Measurements from ENCODE around the gene RRP8. TPM values are rescaled to one million over a fixed set of nuclear protein-coding genes. Genes with fewer than 3 reads are reported as not detected.

The RRP8 gene
- total RNA-seq, 1 donor from 2014 or later: 14.6 TPM

DNA sequence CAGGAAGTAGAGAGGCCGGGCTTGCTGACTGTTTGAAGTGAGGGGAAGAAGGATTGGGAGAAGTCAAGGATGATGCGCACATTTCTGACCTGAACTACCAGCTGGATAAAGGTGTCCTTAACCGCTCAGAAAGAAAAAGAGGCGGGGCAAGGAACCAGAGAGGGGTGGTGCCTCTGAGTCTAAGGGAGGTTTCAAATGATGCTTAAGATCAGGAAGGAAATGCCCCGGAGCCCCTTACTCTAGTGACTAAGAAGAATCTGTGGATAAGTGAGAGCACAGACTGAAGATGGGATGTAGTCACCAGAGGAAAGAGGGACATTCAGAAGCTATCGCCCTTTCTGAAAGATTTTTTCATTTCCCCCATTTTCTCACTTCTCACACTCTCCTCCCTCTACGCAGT, 39.5 kb upstream of the RRP8 start:
- Mint-ChIP-seq H3K4me1 (ENCODE audit: unreplicated experiment) (peaks cover 11% of the 10 kb centered on the region), H3K36me3 (ENCODE audit: low read depth, unreplicated experiment) (peaks cover 9% of the 10 kb centered on the region), H3K4me3 (ENCODE audit: unreplicated experiment) (no peak overlapping the region), H3K9me3 (ENCODE audit: unreplicated experiment) (no peaks in the 10 kb centered on the region), H3K27ac (ENCODE audit: unreplicated experiment) (no peak overlapping the region), H3K27me3 (ENCODE audit: unreplicated experiment) (no peaks in the 10 kb centered on the region)
- no peak for DNase-seq (ENCODE audit: low spot score)
- TF ChIP-seq, protein P1, sequence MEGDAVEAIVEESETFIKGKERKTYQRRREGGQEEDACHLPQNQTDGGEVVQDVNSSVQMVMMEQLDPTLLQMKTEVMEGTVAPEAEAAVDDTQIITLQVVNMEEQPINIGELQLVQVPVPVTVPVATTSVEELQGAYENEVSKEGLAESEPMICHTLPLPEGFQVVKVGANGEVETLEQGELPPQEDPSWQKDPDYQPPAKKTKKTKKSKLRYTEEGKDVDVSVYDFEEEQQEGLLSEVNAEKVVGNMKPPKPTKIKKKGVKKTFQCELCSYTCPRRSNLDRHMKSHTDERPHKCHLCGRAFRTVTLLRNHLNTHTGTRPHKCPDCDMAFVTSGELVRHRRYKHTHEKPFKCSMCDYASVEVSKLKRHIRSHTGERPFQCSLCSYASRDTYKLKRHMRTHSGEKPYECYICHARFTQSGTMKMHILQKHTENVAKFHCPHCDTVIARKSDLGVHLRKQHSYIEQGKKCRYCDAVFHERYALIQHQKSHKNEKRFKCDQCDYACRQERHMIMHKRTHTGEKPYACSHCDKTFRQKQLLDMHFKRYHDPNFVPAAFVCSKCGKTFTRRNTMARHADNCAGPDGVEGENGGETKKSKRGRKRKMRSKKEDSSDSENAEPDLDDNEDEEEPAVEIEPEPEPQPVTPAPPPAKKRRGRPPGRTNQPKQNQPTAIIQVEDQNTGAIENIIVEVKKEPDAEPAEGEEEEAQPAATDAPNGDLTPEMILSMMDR (IDR thresholded peaks at IDR 0.05; ENCODE audit: unreplicated experiment): no peak

DNA sequence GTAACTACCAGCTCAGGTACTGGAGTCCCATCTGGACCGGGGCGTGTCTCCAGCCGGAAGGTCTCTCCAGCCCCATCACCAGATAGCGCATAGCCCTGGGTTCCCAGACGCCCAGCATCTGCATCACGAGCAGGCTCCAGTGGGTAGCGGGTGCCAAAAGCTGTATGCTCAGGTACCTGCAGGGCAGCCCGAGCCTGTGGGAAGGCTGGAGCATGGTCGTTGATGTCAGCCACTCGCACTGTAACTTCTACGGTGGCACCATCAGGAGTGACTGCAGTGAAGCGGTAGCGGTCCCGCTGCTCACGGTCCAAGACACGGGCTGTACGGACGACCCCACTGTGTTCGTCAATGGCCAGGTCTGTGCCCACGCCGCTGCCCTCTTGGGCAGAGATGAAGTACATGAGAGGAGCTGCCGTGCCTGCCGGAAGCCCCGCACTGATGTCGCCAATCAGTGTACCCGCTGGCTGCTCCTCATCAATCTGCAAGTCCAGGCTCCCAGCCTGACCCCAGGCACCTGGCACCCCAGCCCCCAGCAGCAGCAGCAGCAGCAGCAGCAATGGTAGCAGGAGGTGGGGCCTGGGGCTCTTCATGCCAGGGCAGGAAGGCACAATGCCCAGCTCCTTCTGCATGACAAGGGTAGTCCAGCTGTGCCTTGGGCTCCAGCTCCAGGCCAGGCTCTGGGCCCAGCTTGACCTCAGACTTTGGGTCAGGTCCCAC, 37.7 kb upstream of the RRP8 start:
- TF ChIP-seq, protein P1 (IDR thresholded peaks at IDR 0.05; ENCODE audit: unreplicated experiment): no peak
- Mint-ChIP-seq H3K4me3 (ENCODE audit: unreplicated experiment) (no peak overlapping the region), H3K36me3 (ENCODE audit: low read depth, unreplicated experiment) (peaks cover 9% of the 10 kb centered on the region), H3K9me3 (ENCODE audit: unreplicated experiment) (no peaks in the 10 kb centered on the region), H3K27ac (ENCODE audit: unreplicated experiment) (no peak overlapping the region), H3K27me3 (ENCODE audit: unreplicated experiment) (no peaks in the 10 kb centered on the region), H3K4me1 (ENCODE audit: unreplicated experiment) (peaks cover 11% of the 10 kb centered on the region)
- no peak for DNase-seq (ENCODE audit: low spot score)

DNA sequence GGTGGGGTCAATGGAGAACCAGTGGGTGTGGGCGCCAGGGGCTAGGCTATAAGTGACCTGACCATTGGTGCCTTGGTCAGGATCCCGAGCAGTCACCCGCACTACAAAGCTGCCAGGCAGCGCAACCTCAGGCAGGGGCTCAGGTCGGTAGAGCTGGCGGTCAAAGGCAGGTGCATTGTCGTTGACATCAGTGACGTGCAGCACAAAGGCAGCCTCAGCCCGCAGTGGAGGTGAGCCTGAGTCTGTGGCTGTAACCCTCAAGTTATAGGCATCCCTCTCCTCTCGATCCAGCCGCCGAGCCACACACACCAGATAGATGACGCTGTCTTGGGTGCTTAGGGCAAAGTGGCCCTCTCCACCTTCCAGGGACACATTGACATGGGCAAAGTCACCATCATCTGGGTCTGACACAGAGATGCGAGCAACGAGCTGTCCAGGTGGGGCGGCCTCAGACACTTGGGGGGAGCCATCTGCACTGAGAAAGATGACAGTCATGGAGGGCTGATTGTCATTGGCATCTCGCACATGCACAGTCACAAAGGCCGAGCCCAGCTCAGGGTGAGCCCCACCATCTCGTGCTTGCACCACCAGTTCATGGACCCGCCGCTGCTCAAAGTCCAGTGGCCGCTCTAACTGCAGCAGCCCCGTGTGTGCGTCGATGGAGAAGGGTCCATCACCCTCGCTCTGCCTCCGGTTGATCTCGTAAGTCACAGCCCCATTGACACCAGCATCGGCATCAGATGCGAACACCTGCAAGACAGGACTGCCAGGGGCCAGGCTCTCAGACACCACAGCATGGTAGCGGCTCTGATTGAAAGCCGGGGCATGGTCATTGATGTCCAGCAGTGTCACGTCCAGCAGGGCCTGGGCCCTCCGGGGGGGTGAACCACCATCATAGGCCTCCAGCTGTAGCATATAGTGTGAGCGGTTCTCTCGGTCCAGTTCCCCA, 36.9 kb upstream of the RRP8 start:
- DNase-seq (ENCODE audit: low spot score): no peak
- Mint-ChIP-seq H3K4me3 (ENCODE audit: unreplicated experiment) (no peak overlapping the region), H3K4me1 (ENCODE audit: unreplicated experiment) (peaks cover 11% of the 10 kb centered on the region), H3K27ac (ENCODE audit: unreplicated experiment) (no peak overlapping the region), H3K27me3 (ENCODE audit: unreplicated experiment) (no peaks in the 10 kb centered on the region), H3K9me3 (ENCODE audit: unreplicated experiment) (no peaks in the 10 kb centered on the region), H3K36me3 (ENCODE audit: low read depth, unreplicated experiment) (peaks cover 9% of the 10 kb centered on the region)
- TF ChIP-seq, protein P1 (IDR thresholded peaks at IDR 0.05; ENCODE audit: unreplicated experiment): no peak

DNA sequence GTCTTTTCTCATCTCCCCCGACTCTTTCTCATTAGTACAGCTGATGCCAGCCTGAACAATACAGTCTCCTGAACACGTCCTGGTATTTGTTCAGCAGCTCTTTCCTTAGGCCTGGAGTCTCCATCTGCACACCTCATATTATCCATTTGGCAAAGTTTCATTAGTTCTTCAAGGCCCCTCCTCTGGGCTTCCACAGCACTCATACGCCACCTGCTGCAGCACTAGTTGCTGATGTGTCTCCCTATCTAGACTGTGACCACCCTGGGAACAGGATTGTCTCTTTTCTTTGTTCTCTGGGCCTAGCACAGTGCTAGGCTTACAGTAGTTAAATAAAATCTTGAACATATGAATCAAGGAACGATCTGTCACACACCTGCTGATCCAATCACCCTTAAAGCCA, 35.0 kb upstream of the RRP8 start:
- H3K9me3 Mint-ChIP-seq (ENCODE audit: unreplicated experiment): no peaks in the 10 kb centered on the region
- H3K36me3 Mint-ChIP-seq (ENCODE audit: low read depth, unreplicated experiment): peaks cover 11% of the 10 kb centered on the region
- H3K4me3 Mint-ChIP-seq (ENCODE audit: unreplicated experiment): no peak overlapping the region
- no peak for DNase-seq (ENCODE audit: low spot score)
- TF ChIP-seq, protein P1 (IDR thresholded peaks at IDR 0.05; ENCODE audit: unreplicated experiment): no peak
- no peak overlapping the region for H3K27ac Mint-ChIP-seq (ENCODE audit: unreplicated experiment)
- H3K27me3 Mint-ChIP-seq (ENCODE audit: unreplicated experiment): no peaks in the 10 kb centered on the region
- peaks cover 7% of the 10 kb centered on the region for H3K4me1 Mint-ChIP-seq (ENCODE audit: unreplicated experiment)
